Progenitor cell of endocrine pancreas (in vitro differentiated cells): Measurements from ENCODE around the gene NPAS2. TPM values are rescaled to one million over a fixed set of nuclear protein-coding genes. Genes with fewer than 3 reads are reported as not detected.

ENCODE experiments used
- DNase-seq: peaks from one replicate; pipeline ENCODE4 v3.0.0; 2021; ENCODE audit warnings: low spot score; ENCODE audit not compliant: unreplicated experiment
- H3K27ac Mint-ChIP-seq: 2 replicates; pipeline ENCODE4 v1.8.0; 2021; ENCODE audit warnings: mild to moderate bottlenecking, moderate library complexity, mixed read lengths
- H3K27me3 Mint-ChIP-seq: 2 replicates; pipeline ENCODE4 v1.8.0; 2021; ENCODE audit warnings: mixed read lengths
- H3K36me3 Mint-ChIP-seq: 2 replicates; pipeline ENCODE4 v1.8.0; 2022; ENCODE audit warnings: mixed read lengths; ENCODE audit not compliant: insufficient read depth
- H3K4me1 Mint-ChIP-seq: 2 replicates; pipeline ENCODE4 v1.8.0; 2021; ENCODE audit warnings: low read depth, mixed read lengths
- H3K4me3 Mint-ChIP-seq: 2 replicates; pipeline ENCODE4 v1.8.0; 2021; ENCODE audit warnings: low read depth, mild to moderate bottlenecking, moderate library complexity, mixed read lengths
- H3K9me3 Mint-ChIP-seq: 2 replicates; pipeline ENCODE4 v1.8.0; 2021; ENCODE audit warnings: low read depth, mixed read lengths
- CTCF ChIP-seq: fragments of 200-600 bp; sonication (generic); IDR thresholded peaks from one replicate; pipeline ENCODE4 v1.5.0; 2021; ENCODE audit warnings: antibody characterized with exemption, mild to moderate bottlenecking; ENCODE audit not compliant: unreplicated experiment
- total RNA-seq: library from RNA; stranded (reverse); gene quantifications from 2 replicates; pipeline ENCODE4 v1.2.1, GENCODE V29; 2021

The NPAS2 gene
- total RNA-seq, 1 donor from 2014 or later = 0.84 TPM

GRCh38 chr2:100857341-100857740, 37.4 kb downstream of the NPAS2 start:
- H3K4me3 Mint-ChIP-seq = no peak overlapping the region
- H3K36me3 Mint-ChIP-seq = no peaks in the 10 kb centered on the region
- H3K9me3 Mint-ChIP-seq = no peaks in the 10 kb centered on the region
- TF ChIP-seq CTCF = no peak
- DNase-seq = no peak
- peaks cover 6% of the 10 kb centered on the region for H3K27me3 Mint-ChIP-seq
- no peak overlapping the region for H3K27ac Mint-ChIP-seq
- H3K4me1 Mint-ChIP-seq = peaks cover 1% of the 10 kb centered on the region

- Mint-ChIP-seq H3K27ac (no peak overlapping the region), H3K36me3 (no peaks in the 10 kb centered on the region), H3K27me3 (peaks cover 6% of the 10 kb centered on the region), H3K9me3 (no peaks in the 10 kb centered on the region), H3K4me1 (peaks cover 1% of the 10 kb centered on the region), H3K4me3 (no peak overlapping the region)
- no peak for DNase-seq
- no peak for TF ChIP-seq CTCF
Observed at GRCh38 chr2:100857915-100858314, 38.0 kb downstream of the NPAS2 start.

- no peak for TF ChIP-seq CTCF
- Mint-ChIP-seq H3K27me3 (peaks cover 6% of the 10 kb centered on the region), H3K36me3 (no peaks in the 10 kb centered on the region), H3K4me3 (no peak overlapping the region), H3K9me3 (no peaks in the 10 kb centered on the region), H3K27ac (no peak overlapping the region), H3K4me1 (peaks cover 1% of the 10 kb centered on the region)
- no peak for DNase-seq
Observed at GRCh38 chr2:100859902-100860301, 40.0 kb downstream of the NPAS2 start.

GRCh38 chr2:100861340-100861739, 41.4 kb downstream of the NPAS2 start:
- H3K36me3 Mint-ChIP-seq = no peaks in the 10 kb centered on the region
- H3K4me1 Mint-ChIP-seq = no peaks in the 10 kb centered on the region
- TF ChIP-seq CTCF = no peak
- H3K27ac Mint-ChIP-seq = no peak overlapping the region
- H3K4me3 Mint-ChIP-seq = no peak overlapping the region
- H3K27me3 Mint-ChIP-seq = peaks cover 6% of the 10 kb centered on the region
- no peaks in the 10 kb centered on the region for H3K9me3 Mint-ChIP-seq
- DNase-seq = no peak

GRCh38 chr2:100862081-100862480, 42.1 kb downstream of the NPAS2 start:
- no peak for TF ChIP-seq CTCF
- DNase-seq = no peak
- Mint-ChIP-seq H3K9me3 (peaks cover under 1% of the 10 kb centered on the region), H3K36me3 (no peaks in the 10 kb centered on the region), H3K4me1 (no peaks in the 10 kb centered on the region), H3K27ac (no peak overlapping the region), H3K27me3 (peaks cover 6% of the 10 kb centered on the region), H3K4me3 (no peak overlapping the region)
